NCI-H2227 (cell line): ENCODE measurements around the gene PRR15L.
"Not testable (repeated sequence)": the region's sequence is repeated elsewhere in the genome, so short reads cannot be mapped to it uniquely, and the experiment has no call there.

Experiments
- DNase-seq: peaks from one replicate; lab custom pipeline; 2025; ENCODE audit not compliant: unreplicated experiment; lab: John Stamatoyannopoulos, UW

PRR15L gene

DNA sequence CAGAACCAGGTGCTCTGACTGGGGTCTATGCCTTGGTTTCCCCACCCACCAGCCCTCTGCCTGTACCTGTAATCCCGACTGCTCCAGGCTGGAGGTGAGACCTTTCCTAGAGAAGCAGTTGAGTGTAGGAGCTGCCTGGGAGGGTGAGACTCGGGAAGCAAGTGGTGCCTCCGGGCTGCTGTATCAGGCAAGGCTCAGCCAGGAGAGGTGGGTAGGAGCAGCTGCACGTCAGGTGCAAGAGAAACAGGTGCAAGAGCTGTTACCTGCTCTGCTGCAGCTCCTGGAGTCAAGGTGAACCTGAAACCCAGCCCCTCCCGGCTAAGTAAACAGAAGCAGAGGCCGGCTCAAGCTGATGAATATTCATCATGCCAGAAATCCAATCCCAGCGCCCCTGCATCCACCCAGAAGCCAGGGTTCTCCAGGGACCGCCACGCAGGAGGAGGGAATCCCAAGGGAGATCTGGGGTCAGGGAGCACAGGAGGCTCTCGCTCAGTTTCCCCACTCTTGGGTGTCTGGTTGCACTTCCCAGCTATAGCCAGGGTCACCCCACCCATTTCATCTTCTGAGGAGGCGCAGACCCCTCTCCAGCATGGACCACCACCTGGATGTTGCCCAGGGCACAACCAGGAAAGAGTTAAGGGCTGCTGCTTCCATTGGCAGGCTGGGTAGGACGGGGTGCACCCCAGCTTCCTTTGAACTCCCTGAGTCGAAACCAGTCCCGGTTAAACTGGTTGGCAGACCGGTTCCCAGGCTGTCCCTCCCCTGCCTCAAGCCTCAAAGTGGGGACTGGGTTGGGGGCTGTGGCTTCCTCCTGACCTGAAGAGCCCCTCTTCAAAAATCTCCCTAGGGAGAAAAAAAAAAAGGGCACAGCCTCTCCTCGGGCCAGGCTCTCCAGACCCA, at the start of gene PRR15L:
TSS of gene PRR15L (minus strand) at position 293 of the 900 bp plus-strand sequence. CDS start 4,649 bp downstream, outside the sequence.
- no peak for DNase-seq

GRCh38 chr17:48006936-48007709, 49.4 kb upstream of the PRR15L start:
- DNase-seq: no peak

- peak; percentile 67 for DNase-seq
These were observed 47.3 kb upstream of the PRR15L start for GRCh38 chr17:48004983-48005382.

DNA sequence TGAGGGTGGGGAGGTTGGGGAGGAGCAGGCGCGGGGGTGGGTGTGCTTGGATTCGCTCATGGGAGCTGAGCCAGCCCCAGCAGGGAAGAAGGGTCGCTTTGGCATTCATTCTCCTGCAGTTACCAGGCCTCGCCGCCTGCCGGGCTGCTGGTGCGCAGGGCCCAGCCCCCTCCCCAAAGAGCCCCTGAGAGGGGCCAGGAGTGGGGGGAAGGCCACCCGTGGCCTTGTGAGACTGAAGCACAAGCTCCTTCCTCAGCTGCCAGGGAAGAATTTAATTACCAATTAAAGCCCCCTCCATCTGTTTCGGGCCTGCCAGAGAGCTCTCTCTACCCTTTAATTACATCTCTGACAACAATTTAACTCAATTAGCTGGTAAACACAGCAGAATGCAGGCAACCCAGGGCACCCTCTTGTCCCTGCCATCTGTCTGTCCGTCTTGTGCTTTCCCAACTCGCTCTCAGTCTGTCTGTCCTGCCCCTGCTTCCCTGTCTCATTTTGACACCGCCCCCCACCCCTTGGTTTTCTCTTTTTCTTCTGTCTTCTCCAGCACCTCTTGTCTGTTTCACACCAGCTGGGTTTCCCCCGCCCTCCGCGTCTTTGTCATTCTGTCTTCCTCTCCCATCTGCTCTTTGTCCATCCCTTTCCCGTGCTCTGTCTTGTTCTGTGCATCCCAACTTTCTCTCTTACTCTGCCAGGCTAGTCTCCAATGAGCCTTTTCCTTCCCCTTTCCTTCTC, 45.9 kb upstream of the PRR15L start:
- DNase-seq: peak; percentile 95

DNA sequence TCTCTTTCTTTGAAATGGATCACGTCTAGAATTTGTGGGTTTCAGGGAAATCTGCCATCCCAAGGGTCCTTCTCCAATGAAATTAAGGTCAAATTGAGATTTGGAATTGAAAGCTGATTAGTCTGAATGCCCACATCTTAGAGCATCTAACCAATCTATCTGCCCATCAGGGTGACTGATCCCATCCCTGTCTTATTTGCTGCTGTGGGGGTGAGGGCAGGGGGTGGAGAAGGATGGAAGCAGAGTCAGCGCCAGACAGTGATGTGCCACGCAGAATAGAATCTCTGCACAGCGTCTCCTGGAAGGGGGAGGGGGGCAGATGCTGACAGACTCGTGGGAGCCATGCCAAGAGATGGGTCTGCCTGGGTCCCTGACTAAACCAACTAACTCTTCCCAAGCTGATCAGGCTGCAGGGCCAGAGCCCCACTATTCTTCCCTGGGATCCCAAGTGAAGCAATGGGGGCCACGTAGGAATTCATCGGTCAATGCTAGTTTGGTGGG, 45.3 kb upstream of the PRR15L start:
- DNase-seq: peak; percentile 84

DNA sequence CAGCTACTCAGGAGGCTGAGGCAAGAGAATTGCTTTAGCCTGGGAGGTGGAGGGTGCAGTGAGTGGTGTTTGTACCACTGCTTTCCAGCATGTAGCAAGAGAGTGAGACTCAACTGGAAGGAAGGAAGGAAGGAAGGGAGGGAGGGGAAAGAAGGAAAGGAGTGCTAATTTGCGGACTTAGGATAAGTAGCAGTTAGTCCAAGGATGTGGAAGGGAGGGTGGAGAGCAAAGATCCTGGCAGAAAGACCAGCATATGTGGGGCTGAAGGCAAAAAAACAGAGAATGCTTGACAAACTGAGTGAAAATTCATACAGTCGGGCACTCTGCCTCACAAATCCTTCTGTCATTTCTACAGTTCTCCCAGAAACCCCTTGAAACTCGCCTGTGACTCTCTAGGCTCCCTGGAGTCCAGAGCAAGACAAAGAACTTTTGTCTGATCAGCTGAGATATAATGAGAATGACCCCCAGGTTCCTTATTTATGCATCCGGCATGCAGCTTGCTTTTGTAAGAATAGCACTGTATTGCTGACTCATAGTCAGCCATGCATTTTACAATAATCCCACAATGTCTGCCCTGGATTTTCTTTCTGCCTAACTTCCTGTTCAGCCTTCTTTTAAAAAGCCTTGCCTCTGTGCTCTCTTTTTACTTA, 44.7 kb upstream of the PRR15L start:
- peak; percentile 63 for DNase-seq

DNA sequence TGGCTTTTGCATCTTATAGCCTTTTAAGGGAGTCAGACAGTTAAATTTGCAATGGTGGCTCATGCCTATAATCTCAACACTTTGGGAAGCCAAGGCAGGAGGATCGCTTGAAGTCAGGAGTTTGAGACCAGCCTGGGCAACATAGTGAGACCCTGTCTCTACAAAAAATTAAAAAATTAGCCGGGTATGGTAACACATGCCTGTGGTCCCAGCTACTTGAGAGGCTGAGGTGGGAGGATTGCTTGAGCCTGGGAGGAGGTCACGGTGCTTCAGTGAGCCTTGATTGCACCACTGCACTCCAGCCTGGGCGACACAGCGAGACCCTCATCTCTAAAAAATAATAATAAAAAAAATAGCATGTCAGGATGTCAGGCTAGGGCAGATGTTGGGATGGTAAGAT, 44.0 kb upstream of the PRR15L start:
- DNase-seq: not testable (repeated sequence)

DNA sequence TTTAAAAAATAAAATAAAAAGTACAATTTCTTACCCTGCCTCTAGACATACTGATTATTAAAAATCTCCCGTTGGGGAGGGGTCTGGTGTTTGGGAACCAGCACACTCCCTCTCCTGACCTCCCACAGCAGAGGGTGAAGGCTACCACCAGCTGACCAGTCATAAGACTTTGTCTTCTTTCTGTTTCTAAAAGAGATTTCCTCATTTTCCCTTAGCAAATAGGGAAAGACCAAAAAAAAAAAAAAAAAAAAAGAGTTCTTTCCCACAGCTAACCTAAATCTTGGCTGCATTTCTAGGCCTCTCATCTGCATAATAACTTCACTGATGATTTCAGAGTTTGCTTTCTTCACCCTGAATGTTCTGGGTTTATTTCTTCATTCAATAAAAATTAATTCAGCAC, 43.5 kb upstream of the PRR15L start:
- DNase-seq: no peak

GRCh38 chr17:47999582-47999981, 41.9 kb upstream of the PRR15L start:
- DNase-seq: no peak

GRCh38 chr17:47998044-47998443, 40.4 kb upstream of the PRR15L start:
- DNase-seq: no peak

DNA sequence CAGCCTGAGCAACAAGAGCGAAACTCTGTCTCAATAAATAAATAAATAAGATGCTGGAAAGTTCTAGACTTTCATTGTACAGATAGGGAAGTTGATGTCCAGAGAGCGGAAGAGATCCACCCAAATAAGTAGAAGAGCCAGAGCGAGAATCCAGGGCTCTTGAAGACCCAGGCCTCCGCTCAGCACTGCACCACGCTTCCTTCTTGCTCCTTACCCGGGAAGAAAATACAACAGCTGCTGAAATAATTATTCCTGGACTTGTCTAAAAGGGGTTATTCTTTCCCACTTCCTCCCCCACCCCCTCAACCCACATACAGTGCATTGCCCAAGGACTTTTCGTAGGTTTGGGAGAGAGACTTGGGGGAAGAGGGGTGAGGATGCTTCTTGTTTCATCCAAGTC, 39.9 kb upstream of the PRR15L start:
- no peak for DNase-seq

GRCh38 chr17:47996201-47996600, 38.5 kb upstream of the PRR15L start:
- DNase-seq: no peak

GRCh38 chr17:47995241-47995935, 37.7 kb upstream of the PRR15L start:
- DNase-seq: peak; percentile 66

DNA sequence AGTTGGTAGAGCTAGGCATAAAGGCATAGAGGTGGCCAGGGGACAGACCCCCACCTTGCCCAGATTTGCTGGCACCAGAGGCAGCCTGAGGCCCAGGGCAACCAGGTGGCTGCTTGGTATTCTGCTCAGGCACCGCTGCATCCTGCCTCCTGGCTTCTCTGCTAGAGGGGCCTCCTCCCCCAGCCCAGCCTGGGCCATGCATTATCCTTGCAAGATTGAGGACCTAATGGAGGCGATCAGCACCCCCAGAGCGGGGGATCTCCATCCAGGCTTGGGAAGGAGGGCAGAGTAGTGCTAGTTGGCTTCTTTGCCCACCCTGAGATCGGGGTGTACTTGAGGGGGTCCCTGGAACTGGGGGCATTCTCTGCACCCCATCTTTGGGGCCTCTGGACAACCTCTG, 37.0 kb upstream of the PRR15L start:
- DNase-seq: peak; percentile 37

- no peak for DNase-seq
These were observed 36.3 kb upstream of the PRR15L start for GRCh38 chr17:47993964-47994363.

GRCh38 chr17:47993031-47993564, 35.4 kb upstream of the PRR15L start:
- peak; percentile 79 for DNase-seq

GRCh38 chr17:47992216-47992615, 34.5 kb upstream of the PRR15L start:
- DNase-seq: no peak

- DNase-seq: peak; percentile 82
These were observed 33.5 kb upstream of the PRR15L start for GRCh38 chr17:47990962-47991731.

DNA sequence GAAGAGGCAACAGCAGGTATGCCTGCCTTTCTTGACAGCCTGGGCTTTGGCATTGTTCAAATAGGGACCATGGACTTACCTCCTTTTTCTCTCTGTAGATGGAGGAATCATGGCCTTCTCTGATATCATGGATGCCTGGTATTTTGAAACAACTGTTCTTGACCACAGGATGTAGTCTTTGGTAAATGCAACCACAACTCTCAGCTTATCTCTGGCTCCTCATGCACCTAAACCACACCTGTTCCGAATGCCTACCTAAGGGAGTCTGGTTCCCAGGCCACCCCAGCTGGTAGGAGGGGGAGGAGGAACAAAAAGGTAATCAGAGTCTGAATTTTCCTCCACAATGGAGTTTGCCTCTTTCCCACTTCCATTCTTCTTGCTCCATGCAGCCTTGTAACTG, 32.0 kb upstream of the PRR15L start:
- DNase-seq: no peak
